Fibroblast of lung (primary cell): ENCODE data around the gene SLC22A14.

Experiments used
- CTCF ChIP-seq, 2 donors: IDR thresholded peaks in 1 of 2; conservative IDR thresholded peaks in 1 of 2; 1 replicate in 1 of 2; 2 replicates in 1 of 2; pipeline ENCODE4 v1.5.1; 2011 to 2012; ENCODE audit warnings: low read length in 2 of 2, control low read depth in 1 of 2, inconsistent platforms in 1 of 2, low read depth in 1 of 2, mild to moderate bottlenecking in 1 of 2
- EZH2 ChIP-seq: IDR thresholded peaks from 2 replicates; pipeline ENCODE4 v1.5.1; 2012; ENCODE audit warnings: low read length, control low read depth, mild to moderate bottlenecking; ENCODE audit errors: missing control alignments

GRCh38 chr3:38308456-38308855 lies 26.4 kb downstream of the SLC22A14 start:
- TF ChIP-seq CTCF (conservative IDR thresholded peaks at IDR 0.05 in 1 of 2, IDR thresholded peaks at IDR 0.05 in 1 of 2; ENCODE audit: low read depth in 1 of 2, low read length in 2 of 2): no peak
- TF ChIP-seq EZH2: no peak
